IMR-90 (cell line): ENCODE results near the gene ATPAF2. TPM values are rescaled to one million over a fixed set of nuclear protein-coding genes. Genes with fewer than 3 reads are reported as not detected.

Source experiments
- ATAC-seq: fragments of 200-7000 bp; cut with Tn5 transposase; 2 replicates; pipeline ENCODE4 v1.9.1; 2020; ENCODE audit warnings: low read depth, mild to moderate bottlenecking, moderate library complexity
- BruUV-seq: library from RNA; stranded (reverse); fragments of 400-500 nt; replicated peaks from 2 replicates; lab custom pipeline; 2021; lab: Mats Ljungman, UMichigan
- CTCF ChIA-PET: fragments of 300-600 bp; formaldehyde crosslinking; extraction: SDS; loops from one replicate; lab custom pipeline; 2021; ENCODE audit warnings: antibody characterized with exemption; lab: Yijun Ruan, JAX
- POLR2A ChIA-PET: fragments of 300-600 bp; sonication (Branson Sonifier 250); formaldehyde crosslinking; loops from one replicate; lab custom pipeline; 2022; ENCODE audit warnings: antibody characterized with exemption; ENCODE audit not compliant: unreplicated experiment; lab: Charles Lee
- DNase-seq: peaks from one replicate; pipeline ENCODE4 v3.0.0; 2013
- H2AFZ ChIP-seq: replicated peaks from 2 replicates; pipeline ENCODE3; 2013; ENCODE audit warnings: low read length, mild to moderate bottlenecking; ENCODE audit not compliant: poor library complexity
- H2AK5ac ChIP-seq: 2 replicates; pipeline ENCODE4 v1.6.1; 2013; ENCODE audit warnings: low read depth, low read length, inconsistent platforms
- H2AK9ac ChIP-seq: replicated peaks from 2 replicates; pipeline ENCODE3; 2013; ENCODE audit warnings: mild to moderate bottlenecking, low read depth, low read length, moderate library complexity; ENCODE audit not compliant: poor library complexity
- H2BK120ac ChIP-seq: 2 replicates; pipeline ENCODE4 v1.6.1; 2013; ENCODE audit warnings: low read depth, low read length, inconsistent platforms
- H2BK15ac ChIP-seq: 3 replicates; pipeline ENCODE4 v1.6.1; 2013; ENCODE audit warnings: low read depth, low read length, inconsistent platforms
- H2BK20ac ChIP-seq: 2 replicates; pipeline ENCODE4 v1.6.1; 2013; ENCODE audit warnings: low read depth, mild to moderate bottlenecking, inconsistent platforms, low read length, moderate library complexity
- H2BK5ac ChIP-seq: 2 replicates; pipeline ENCODE4 v1.6.1; 2013; ENCODE audit warnings: mild to moderate bottlenecking, low read depth, low read length, inconsistent platforms; ENCODE audit not compliant: poor library complexity, severe bottlenecking
- H3K14ac ChIP-seq: replicated peaks from 2 replicates; pipeline ENCODE4 v1.6.1; 2013; ENCODE audit warnings: low read depth, low read length, inconsistent platforms
- H3K18ac ChIP-seq: 2 replicates; pipeline ENCODE4 v1.6.1; 2013; ENCODE audit warnings: low read depth, low read length, control low read depth
- H3K23ac ChIP-seq: 2 replicates; pipeline ENCODE4 v1.6.1; 2013; ENCODE audit warnings: low read depth, low read length, inconsistent platforms
- H3K27ac ChIP-seq: 2 replicates; pipeline ENCODE4 v1.5.1; 2013; ENCODE audit warnings: mild to moderate bottlenecking, control low read depth, low read length; ENCODE audit not compliant: insufficient read depth
- H3K27me3 ChIP-seq: 2 replicates; pipeline ENCODE4 v1.6.1; 2013; ENCODE audit warnings: low read length; ENCODE audit not compliant: control insufficient read depth, insufficient read depth
- H3K36me3 ChIP-seq: 2 replicates; pipeline ENCODE4 v1.6.1; 2013; ENCODE audit warnings: low read length, mixed read lengths; ENCODE audit not compliant: control insufficient read depth, insufficient read depth
- H3K4ac ChIP-seq: 2 replicates; pipeline ENCODE4 v1.6.1; 2013; ENCODE audit warnings: low read depth, low read length, inconsistent platforms
- H3K4me1 ChIP-seq: 2 replicates; pipeline ENCODE4 v1.6.1; 2013; ENCODE audit warnings: low read length, mixed read lengths; ENCODE audit not compliant: control insufficient read depth, insufficient read depth
- H3K4me2 ChIP-seq: 2 replicates; pipeline ENCODE4 v1.6.1; 2013; ENCODE audit warnings: low read depth, mild to moderate bottlenecking, control low read depth, low read length, moderate library complexity
- H3K4me3 ChIP-seq: 2 replicates; pipeline ENCODE4 v1.5.1; 2013; ENCODE audit warnings: low read depth, mild to moderate bottlenecking, control low read depth, low read length, moderate library complexity; ENCODE audit not compliant: insufficient read depth
- H3K56ac ChIP-seq: 2 replicates; pipeline ENCODE4 v1.6.1; 2013; ENCODE audit warnings: low read length, inconsistent platforms; ENCODE audit not compliant: insufficient read depth; ENCODE audit errors: extremely low read depth
- H3K79me1 ChIP-seq, 2 experiments: 2 replicates each; pipeline ENCODE4 v1.6.1; 2013; ENCODE audit warnings: low read length in 2 of 2, inconsistent platforms in 1 of 2, low read depth in 1 of 2
- H3K9ac ChIP-seq: 2 replicates; pipeline ENCODE4 v1.6.1; 2013; ENCODE audit warnings: low read depth, low read length, control low read depth
- H3K9me1 ChIP-seq: 2 replicates; pipeline ENCODE4 v1.6.1; 2013; ENCODE audit warnings: low read length, inconsistent platforms; ENCODE audit not compliant: insufficient read depth
- H3K9me3 ChIP-seq: 2 replicates; pipeline ENCODE4 v1.6.1; 2013; ENCODE audit warnings: low read length; ENCODE audit not compliant: control insufficient read depth, insufficient read depth
- H4K20me1 ChIP-seq: 2 replicates; pipeline ENCODE4 v1.6.1; 2013; ENCODE audit warnings: low read length, inconsistent platforms; ENCODE audit not compliant: insufficient read depth
- H4K5ac ChIP-seq: 2 replicates; pipeline ENCODE4 v1.6.1; 2013; ENCODE audit warnings: mild to moderate bottlenecking, low read depth, low read length, control low read depth
- H4K8ac ChIP-seq, 2 experiments: 2 replicates each; pipeline ENCODE4 v1.6.1; 2013; ENCODE audit warnings: low read depth in 2 of 2, low read length in 2 of 2, control low read depth in 1 of 2, inconsistent platforms in 1 of 2
- H4K91ac ChIP-seq: 2 replicates; pipeline ENCODE4 v1.6.1; 2013; ENCODE audit warnings: low read depth, low read length, inconsistent platforms; ENCODE audit not compliant: insufficient read depth
- BHLHE40 ChIP-seq: fragments of 150-350 bp; IDR thresholded peaks from 2 replicates; pipeline ENCODE4 v1.6.1; 2016; ENCODE audit warnings: mild to moderate bottlenecking, low read depth, low read length
- CEBPB ChIP-seq: IDR thresholded peaks from 2 replicates; pipeline ENCODE4 v1.6.1; 2012; ENCODE audit warnings: low read depth, low read length, improper control_type of control experiment
- CHD1 ChIP-seq: IDR thresholded peaks from 2 replicates; pipeline ENCODE4 v1.6.1; 2012; ENCODE audit warnings: low read depth, low read length, improper control_type of control experiment
- CTCF ChIP-seq: conservative IDR thresholded peaks from 2 replicates; pipeline ENCODE4 v1.5.1; 2012; ENCODE audit warnings: mild to moderate bottlenecking, low read depth, low read length, improper control_type of control experiment
- ELK1 ChIP-seq: fragments of 150-350 bp; IDR thresholded peaks from 2 replicates; pipeline ENCODE4 v1.6.1; 2016; ENCODE audit warnings: low read depth, mild to moderate bottlenecking, low read length, moderate library complexity, borderline replicate concordance
- FOS ChIP-seq: fragments of 150-350 bp; IDR thresholded peaks from 2 replicates; pipeline ENCODE4 v1.6.1; 2016; ENCODE audit warnings: low read depth, low read length
- MAFK ChIP-seq: IDR thresholded peaks from 2 replicates; pipeline ENCODE4 v1.6.1; 2012; ENCODE audit warnings: low read depth, low read length, improper control_type of control experiment
- MAZ ChIP-seq: IDR thresholded peaks from 2 replicates; pipeline ENCODE4 v1.6.1; 2012; ENCODE audit warnings: low read depth, mild to moderate bottlenecking, low read length, improper control_type of control experiment, moderate library complexity, borderline replicate concordance
- MXI1 ChIP-seq: IDR thresholded peaks from 2 replicates; pipeline ENCODE4 v1.6.1; 2012; ENCODE audit warnings: low read depth, mild to moderate bottlenecking, low read length, moderate library complexity, borderline replicate concordance
- NFE2L2 ChIP-seq: fragments of 150-350 bp; IDR thresholded peaks from 2 replicates; pipeline ENCODE4 v1.6.1; 2016; ENCODE audit warnings: low read depth, mild to moderate bottlenecking, low read length
- POLR2A ChIP-seq: IDR thresholded peaks from 2 replicates; pipeline ENCODE4 v1.6.1; 2012; ENCODE audit warnings: mild to moderate bottlenecking, low read depth, low read length
- RAD21 ChIP-seq: IDR thresholded peaks from 2 replicates; pipeline ENCODE4 v1.6.1; 2012; ENCODE audit warnings: low read length, improper control_type of control experiment
- RCOR1 ChIP-seq: IDR thresholded peaks from 2 replicates; pipeline ENCODE4 v1.6.1; 2012; ENCODE audit warnings: mild to moderate bottlenecking, low read length, improper control_type of control experiment; ENCODE audit not compliant: insufficient replicate concordance
- RFX5 ChIP-seq: IDR thresholded peaks from 2 replicates; pipeline ENCODE4 v1.8.0; 2012; ENCODE audit warnings: low read depth, mild to moderate bottlenecking, low read length, moderate library complexity
- SMC3 ChIP-seq: fragments of 150-350 bp; IDR thresholded peaks from 2 replicates; pipeline ENCODE4 v1.6.1; 2016; ENCODE audit warnings: low read depth, mild to moderate bottlenecking, antibody characterized with exemption, low read length, moderate library complexity
- USF2 ChIP-seq: fragments of 150-350 bp; IDR thresholded peaks from 2 replicates; pipeline ENCODE4 v1.6.1; 2017; ENCODE audit warnings: mild to moderate bottlenecking, antibody characterized with exemption, low read length, low read depth
- WGBS, 2 experiments: methylation state at CpG; one replicate each; pipeline versions ENCODE4 v1.1.5 to v1.1.7; 2013; ENCODE audit warnings: missing lambda C conversion rate in 2 of 2; ENCODE audit not compliant: insufficient read length in 1 of 2; ENCODE audit errors: extremely low coverage in 2 of 2; 5-methylcytosine and 5-hydroxymethylcytosine counted together
- dilution Hi-C: fragments of 300-500 bp; cut with HindIII; formaldehyde crosslinking; loops from one replicate; pipeline ENCODE4 v1.14.3; 2018; ENCODE audit warnings: low sequenced_read_pairs; ENCODE audit not compliant: unreplicated experiment
- in situ Hi-C: fragments of 300-500 bp; cut with MboI; formaldehyde crosslinking; loops from 3 replicates; pipeline ENCODE4 v1.14.3; 2019; ENCODE audit warnings: low sequenced_read_pairs, inconsistent platforms, mixed read lengths
- intact Hi-C: fragments of 100-400 bp; cut with micrococcal nuclease; formaldehyde crosslinking; loops from 2 replicates; pipeline ENCODE4 v1.10.0; 2022
- polyA plus RNA-seq, 3 experiments: library from polyadenylated mRNA; depleted of rRNA; stranded (reverse); fragments of >200 nt; gene quantifications; 2 replicates each; pipeline ENCODE4 v1.2.3, GENCODE V29; 2012; ENCODE audit warnings: low replicate concordance in 1 of 3
- total RNA-seq: library from RNA; depleted of rRNA; stranded (reverse); fragments of >200 nt; gene quantifications from 2 replicates; pipeline ENCODE4 v1.2.3, GENCODE V29; 2012

ATPAF2 gene
- total and polyA plus RNA-seq, 2 of the 4 experiments (the other 2 are of a cell fraction) = 19.5 to 27.6 TPM

GRCh38 chr17:18020971-18021370 is 18.0 kb downstream of the ATPAF2 start:
- H3K9me3 ChIP-seq = no peaks in the 10 kb centered on the region
- ChIA-PET CTCF (no interaction called here), POLR2A (no interaction called here)
- peaks cover 15% of the 10 kb centered on the region; the same call in 1 of the 2 replicates for H3K9me1 ChIP-seq
- no peak overlapping the region for H3K14ac ChIP-seq
- H2AK5ac ChIP-seq = no peak overlapping the region
- H3K4ac ChIP-seq = no peak overlapping the region
- DNase-seq = no peak
- peaks cover 10% of the 10 kb centered on the region for H3K36me3 ChIP-seq
- BruUV-seq = no TSS peak
- in situ Hi-C loops = no loop called here
- no peak overlapping the region for H4K5ac ChIP-seq
- peaks cover 0 to 16% of the 10 kb centered on the region in 2 experiments; a peak in 1 of 4 replicates for H3K79me1 ChIP-seq
- no peak overlapping the region for H2BK20ac ChIP-seq
- no peak overlapping the region for H2BK5ac ChIP-seq
- no peak overlapping the region for H2AFZ ChIP-seq
- WGBS, 2 experiments = no CpG with 5 or more reads among the region's 6 CpGs
- H2BK120ac ChIP-seq = no peak overlapping the region
- H2AK9ac ChIP-seq = no peak overlapping the region
- ATAC-seq = no peak
- no peak overlapping the region for H3K4me3 ChIP-seq
- no peak overlapping the region for H3K56ac ChIP-seq
- no peak overlapping the region for H3K9ac ChIP-seq
- H4K8ac ChIP-seq = no peak overlapping the region
- dilution Hi-C loops = no loop called here
- no peak overlapping the region for H4K91ac ChIP-seq
- TF ChIP-seq RAD21 (no peak), MAZ (no peak), POLR2A (no peak), RCOR1 (no peak), CEBPB (no peak), MAFK (no peak), USF2 (no peak), NFE2L2 (no peak), CTCF (no peak), RFX5 (no peak), ELK1 (no peak), MXI1 (no peak), BHLHE40 (no peak), CHD1 (no peak), SMC3 (no peak), FOS (no peak)
- peaks cover 6% of the 10 kb centered on the region; the same call in 1 of the 2 replicates for H3K4me1 ChIP-seq
- intact Hi-C loops = no loop called here
- H3K23ac ChIP-seq = no peak overlapping the region
- no peak overlapping the region for H2BK15ac ChIP-seq
- H3K4me2 ChIP-seq = no peak overlapping the region
- H4K20me1 ChIP-seq = no peaks in the 10 kb centered on the region
- no peaks in the 10 kb centered on the region for H3K27me3 ChIP-seq
- no peak overlapping the region for H3K27ac ChIP-seq
- no peak overlapping the region for H3K18ac ChIP-seq
